Umbilical cord (tissue), 2 donors: ENCODE data around the gene CHML. TPM values are rescaled to one million over a fixed set of nuclear protein-coding genes. Genes with fewer than 3 reads are reported as not detected.

Experiments used
- DNase-seq: peaks from one replicate; pipeline ENCODE4 v3.0.0-alpha.2; 2015; ENCODE audit warnings: low spot score
- total RNA-seq: library from RNA; depleted of rRNA; stranded (reverse); fragments of >200 nt; gene quantifications from one replicate; pipeline ENCODE4 v1.2.3, GENCODE V29; 2014; ENCODE audit warnings: low replicate concordance; ENCODE audit not compliant: insufficient read depth

Gene CHML
- total RNA-seq, 1 donor from 2014 or later: 31.3 TPM

GRCh38 chr1:241624935-241625334, 15.2 kb downstream of the CHML start:
- DNase-seq: no peak

DNA sequence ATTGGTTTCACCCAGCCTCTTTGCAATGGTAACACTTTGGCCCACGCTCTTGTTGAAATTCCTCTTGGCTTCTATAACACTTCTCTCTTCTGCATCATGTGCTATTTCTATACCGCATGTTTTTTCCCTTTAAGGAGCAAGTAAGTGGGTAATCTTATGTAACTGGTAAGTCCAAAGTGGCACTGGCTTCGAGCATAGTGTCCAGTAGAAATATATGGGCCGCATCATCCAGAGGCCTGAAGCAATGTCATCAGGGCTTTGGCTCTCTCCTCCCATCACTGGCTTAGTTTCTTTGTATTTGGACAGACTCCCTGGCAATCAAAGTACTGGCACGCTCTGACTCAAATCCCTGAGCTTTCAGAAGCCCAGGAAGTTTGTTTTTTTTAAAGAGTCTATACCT, 17.5 kb downstream of the CHML start:
- no peak for DNase-seq

DNA sequence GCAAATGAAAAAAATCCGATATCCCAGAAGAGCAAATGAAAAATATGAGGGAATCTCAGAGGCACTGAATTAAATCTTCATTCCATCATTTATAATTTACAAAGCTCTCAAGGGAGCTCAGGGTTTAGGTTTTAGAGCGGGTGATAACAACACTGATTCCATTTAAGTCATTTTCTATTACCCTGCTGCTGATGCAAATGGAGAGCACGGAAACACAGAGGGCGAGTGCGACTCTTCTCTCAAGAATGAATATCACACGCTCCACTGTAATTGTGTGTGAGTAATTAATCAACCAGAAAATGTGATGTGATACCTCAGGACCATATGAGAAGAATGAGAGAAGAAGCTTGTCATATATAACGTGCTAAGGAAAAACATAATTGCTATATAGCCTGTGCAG, 22.7 kb downstream of the CHML start:
- DNase-seq: no peak

GRCh38 chr1:241615043-241615974, 24.9 kb downstream of the CHML start:
- no peak for DNase-seq

DNA sequence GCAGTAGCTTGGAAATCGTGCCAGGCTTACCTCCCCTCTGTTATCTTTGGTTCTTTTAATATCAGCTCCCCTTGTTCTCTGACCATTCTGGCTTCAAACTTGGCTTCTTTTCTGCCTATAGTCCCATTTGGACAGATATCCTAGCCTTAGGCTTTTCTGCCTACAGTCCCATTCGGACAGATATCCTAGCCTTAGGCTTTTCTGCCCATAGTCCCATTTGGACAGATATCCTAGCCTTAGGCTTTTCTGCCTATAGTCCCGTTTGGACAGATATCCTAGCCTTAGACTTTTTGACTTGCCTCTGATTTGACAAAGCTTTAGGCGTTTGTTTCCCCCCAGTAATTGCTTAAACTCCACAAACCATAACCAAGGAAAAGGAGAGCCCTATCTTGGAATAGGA, 25.6 kb downstream of the CHML start:
- DNase-seq: no peak

GRCh38 chr1:241614144-241614543, 26.0 kb downstream of the CHML start:
- no peak for DNase-seq

DNA sequence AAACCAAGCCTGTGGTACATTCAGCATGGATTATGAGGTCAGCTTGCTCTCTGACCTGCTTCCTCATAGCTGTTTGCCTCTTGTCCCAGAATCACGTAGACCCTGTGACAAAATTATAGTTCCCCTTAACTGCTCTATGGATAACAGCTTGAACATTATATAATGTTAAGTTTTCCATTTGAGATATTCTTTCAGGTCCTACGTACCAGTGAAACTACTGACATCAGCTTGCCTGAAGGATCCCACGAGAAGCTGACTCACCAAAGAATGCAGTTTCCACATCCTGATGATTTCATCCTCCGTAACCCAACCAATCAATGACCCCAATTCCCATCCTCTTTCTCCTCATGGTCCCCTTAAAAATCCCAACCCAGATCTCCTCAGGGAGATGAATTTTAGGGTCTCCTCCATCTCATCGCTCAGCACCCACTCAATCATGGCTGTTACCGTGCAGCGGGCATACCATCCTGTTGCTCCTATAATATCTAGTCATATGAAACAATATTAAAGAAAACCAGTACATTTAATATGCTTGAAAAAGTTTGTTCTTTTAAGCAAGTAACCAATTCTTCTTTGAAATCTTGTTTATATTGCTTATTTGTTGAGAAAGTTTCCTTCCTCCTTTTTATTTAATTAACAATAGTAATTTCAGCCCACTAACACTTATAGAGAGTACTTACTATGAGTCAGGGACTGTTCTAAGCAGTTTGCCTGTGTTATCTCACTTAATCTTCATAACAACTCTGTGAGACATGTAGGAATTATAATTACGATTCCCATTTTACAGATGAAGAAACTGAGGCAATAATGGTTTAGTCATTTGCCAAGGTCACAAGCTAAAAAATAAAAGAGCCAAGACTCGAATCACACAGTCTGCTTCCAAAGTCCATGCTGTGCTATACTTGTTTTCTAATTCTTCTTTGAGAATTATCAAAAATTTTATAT, 27.4 kb downstream of the CHML start:
- no peak for DNase-seq

- no peak for DNase-seq
Measured at GRCh38 chr1:241611736-241612135, 28.4 kb downstream of the CHML start.

DNA sequence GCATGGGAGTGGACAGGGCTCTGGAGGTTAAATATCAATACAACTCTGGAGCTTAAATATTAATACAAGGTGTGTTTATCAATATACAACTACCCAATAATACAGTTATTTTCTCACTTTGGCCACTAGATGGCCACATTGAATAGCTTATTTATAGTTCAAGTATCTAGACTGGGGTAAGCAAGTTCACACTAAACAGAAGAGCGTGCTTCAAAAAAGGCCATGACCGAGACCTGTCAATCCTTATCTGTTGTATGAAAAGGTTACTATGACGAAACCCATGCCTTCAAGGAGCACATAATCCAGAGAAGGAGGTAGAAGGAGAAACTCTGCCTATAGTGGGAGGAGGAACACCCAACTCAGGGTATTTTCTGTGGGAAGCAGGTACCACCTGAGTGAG, 29.1 kb downstream of the CHML start:
- DNase-seq: peak; percentile 68

DNA sequence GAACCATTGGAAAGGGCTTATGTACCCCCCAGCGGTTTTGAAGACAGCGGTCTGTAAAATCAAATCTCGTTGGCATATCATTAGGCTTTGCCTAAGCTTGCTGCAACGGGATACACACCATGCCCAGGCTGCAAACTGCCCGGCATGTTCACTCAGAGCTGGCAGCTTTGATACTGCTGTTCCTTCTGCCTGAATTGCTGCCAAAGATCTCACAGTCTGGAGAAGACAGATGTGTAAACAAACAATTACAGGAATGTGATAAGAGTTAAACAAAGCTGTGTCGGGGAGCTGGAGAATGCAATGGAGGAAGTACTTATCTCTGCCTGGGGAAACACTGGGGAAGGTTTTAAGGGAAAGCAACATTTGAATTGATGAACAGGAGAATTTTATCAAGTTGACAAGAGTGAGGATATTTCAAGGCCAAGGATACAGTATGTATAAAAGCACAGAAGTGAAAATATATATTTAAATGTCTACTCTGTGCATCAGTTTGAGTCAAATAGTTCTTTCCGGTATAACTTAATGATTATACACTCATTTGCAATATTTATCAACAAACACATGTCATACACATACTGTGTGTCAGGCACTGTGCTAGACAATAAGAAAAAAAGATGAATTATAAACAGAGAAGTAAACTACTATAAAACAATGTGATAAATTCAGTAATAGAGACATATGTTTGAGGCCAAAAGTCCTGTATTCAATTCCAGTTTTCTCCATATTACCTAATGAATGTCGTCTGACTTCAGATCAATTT, 29.9 kb downstream of the CHML start:
- no peak for DNase-seq

- no peak for DNase-seq
Measured at GRCh38 chr1:241608379-241609033, 31.7 kb downstream of the CHML start.

DNA sequence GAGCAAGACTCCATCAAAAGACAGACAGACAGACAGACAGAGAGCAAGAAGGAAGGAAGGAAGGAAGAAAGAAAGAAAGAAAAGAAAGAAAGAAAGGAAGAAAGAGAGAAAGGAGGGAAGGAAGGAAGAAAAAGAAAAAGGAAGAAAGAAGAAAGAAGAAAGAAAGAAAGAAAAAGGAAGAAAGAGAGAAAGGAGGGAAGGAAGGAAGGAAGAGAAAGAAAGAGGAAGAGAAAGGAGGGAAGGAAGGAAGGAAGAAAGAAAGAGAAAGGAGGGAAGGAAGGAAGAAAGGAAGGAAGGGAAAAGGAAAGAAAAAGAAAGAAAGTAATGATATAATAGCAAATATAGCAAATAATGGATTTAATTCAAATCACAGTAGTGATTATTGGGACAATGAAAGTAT, 32.7 kb downstream of the CHML start:
- no peak for DNase-seq

- no peak for DNase-seq
Measured at GRCh38 chr1:241606544-241606943, 33.6 kb downstream of the CHML start.

GRCh38 chr1:241605146-241605805, 34.9 kb downstream of the CHML start:
- DNase-seq: no peak

DNA sequence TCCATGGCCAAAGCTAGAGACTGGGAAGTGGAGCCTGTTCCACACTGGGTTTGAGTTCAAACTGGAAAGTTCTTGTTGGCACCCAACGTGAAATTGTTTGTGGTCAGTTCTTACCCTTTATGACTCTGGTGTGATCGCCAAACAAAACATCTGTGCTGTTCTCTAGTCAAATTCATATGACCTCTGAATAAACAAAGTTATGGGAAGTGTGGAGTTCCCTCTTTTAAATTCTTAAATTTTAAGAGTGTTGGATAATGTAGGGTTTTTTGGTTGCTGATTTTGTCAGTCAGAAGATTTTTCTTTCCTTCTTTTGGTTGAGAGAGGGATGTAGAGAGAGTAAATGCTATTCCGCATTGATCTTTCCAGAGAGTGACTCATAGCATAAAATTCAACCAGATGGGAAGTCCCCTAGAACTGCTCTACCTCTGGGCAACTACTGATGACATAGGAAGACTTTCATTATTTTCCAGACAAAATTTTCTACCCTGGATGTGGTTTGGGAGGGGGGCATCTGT, 36.4 kb downstream of the CHML start:
- no peak for DNase-seq

DNA sequence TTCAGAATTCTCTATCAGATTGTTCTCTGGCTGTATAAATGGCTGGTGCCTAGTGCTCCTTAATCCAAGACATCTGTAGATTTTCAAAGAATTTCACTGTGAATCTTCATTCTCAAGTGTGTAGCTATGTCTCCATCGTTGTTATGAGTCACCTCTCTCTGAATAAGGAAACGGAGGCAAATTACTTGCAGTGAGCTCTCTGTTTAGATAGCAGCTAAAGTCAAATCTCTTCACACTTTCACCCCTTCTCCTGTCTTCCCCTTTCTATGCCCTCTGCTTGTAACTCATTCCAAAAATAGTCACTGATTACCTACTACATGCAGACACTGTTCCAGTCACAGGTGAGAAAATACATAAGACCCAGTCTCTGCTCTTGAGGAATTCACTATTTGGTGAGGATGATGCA, 39.7 kb downstream of the CHML start:
- peak; percentile 76 for DNase-seq

- DNase-seq: no peak
Measured at GRCh38 chr1:241598249-241598648, 41.9 kb downstream of the CHML start.

DNA sequence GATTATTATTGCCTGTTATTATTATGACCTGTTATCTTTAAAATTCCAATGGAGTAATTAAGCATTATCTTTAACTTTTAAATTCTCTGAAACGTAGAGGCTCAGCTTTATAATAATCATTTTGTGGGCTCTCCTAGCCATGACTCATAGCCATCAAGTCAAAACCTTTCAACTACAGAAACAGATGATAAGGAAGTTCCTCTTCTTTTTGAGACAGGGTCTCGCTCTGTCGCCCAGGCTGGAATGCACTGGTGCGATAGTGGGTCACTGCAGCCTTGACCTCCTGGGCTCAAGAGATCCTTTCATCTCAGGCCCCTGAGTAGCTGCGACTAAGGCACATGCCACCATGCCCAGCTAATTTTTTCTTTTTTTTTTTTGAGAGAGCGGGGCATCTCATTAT, 43.5 kb downstream of the CHML start:
- no peak for DNase-seq

GRCh38 chr1:241593186-241593585, 47.0 kb downstream of the CHML start:
- no peak for DNase-seq

DNA sequence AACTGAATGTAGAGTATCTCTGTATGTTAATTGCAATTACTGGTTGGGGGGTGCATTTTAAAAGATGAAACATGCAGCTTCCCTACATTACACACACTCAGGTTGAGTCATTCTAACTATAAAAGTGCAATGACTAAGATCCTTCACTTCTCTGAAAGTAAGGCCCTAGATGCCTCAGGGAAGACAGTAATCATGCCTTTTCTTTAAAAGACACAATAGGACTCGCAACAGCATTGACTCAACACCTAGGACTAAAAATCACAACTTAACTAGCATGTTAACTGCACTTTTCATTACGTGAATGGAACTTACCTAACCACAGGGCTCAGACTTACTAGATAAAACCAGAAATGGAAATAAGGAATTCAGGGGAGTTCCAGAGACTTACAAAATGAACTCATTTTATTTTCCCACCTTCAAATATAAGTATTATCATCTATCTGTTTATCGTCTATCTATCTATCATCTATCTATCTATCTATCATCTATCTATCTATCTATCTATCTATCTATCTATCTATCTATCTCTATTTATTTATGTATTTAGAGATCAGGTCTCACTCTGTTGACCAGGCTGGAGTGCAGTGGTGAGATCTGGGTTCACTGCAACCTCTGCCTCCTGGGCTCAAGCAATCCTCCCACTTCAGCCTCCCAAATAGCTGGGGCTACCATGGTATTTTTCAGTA, 47.8 kb downstream of the CHML start:
- DNase-seq: no peak
